HG02763 (cell line): ENCODE data around the gene MYO1E.
"Not testable (repeated sequence)": the region's sequence is repeated elsewhere in the genome, so short reads cannot be mapped to it uniquely, and the experiment has no call there.

ENCODE experiments used
- ATAC-seq: cut with Tn5 transposase; IDR thresholded peaks from one replicate; pipeline ENCODE4 v1.9.1; 2021; ENCODE audit warnings: mild to moderate bottlenecking, moderate library complexity; ENCODE audit not compliant: unreplicated experiment

Gene MYO1E

GRCh38 chr15:59372352-59373211 is at the start of gene MYO1E:
TSS of gene MYO1E (minus strand) at chr15:59372871. CDS start at chr15:59372500, 371 bp downstream.
- peak; percentile 53 for ATAC-seq

GRCh38 chr15:59420986-59421618 is 48.4 kb upstream of the MYO1E start:
- ATAC-seq, result no peak

- no peak for ATAC-seq
Observed at GRCh38 chr15:59420108-59420507, 47.4 kb upstream of the MYO1E start.

GRCh38 chr15:59419170-59419569 is 46.5 kb upstream of the MYO1E start:
- ATAC-seq, result no peak

GRCh38 chr15:59416816-59417215 is 44.1 kb upstream of the MYO1E start:
- no peak for ATAC-seq

- ATAC-seq, result no peak
Observed at GRCh38 chr15:59413577-59413976, 40.9 kb upstream of the MYO1E start.

- ATAC-seq, result no peak
Observed at GRCh38 chr15:59410391-59410896, 37.8 kb upstream of the MYO1E start.

- ATAC-seq, result no peak
Observed at GRCh38 chr15:59407946-59408345, 35.3 kb upstream of the MYO1E start.

- ATAC-seq, result peak; percentile 35
Observed at GRCh38 chr15:59406446-59406845, 33.8 kb upstream of the MYO1E start.

- no peak for ATAC-seq
Observed at GRCh38 chr15:59405079-59405478, 32.4 kb upstream of the MYO1E start.

- ATAC-seq, result no peak
Observed at GRCh38 chr15:59401824-59402569, 29.3 kb upstream of the MYO1E start.

- not testable (repeated sequence) for ATAC-seq
Observed at GRCh38 chr15:59401051-59401823, 28.6 kb upstream of the MYO1E start.

GRCh38 chr15:59400103-59400813 is 27.6 kb upstream of the MYO1E start:
- no peak for ATAC-seq

- peak; percentile 63 for ATAC-seq
Observed at GRCh38 chr15:59399465-59400102, 26.9 kb upstream of the MYO1E start.

GRCh38 chr15:59398220-59398619 is 25.5 kb upstream of the MYO1E start:
- no peak for ATAC-seq

- ATAC-seq, result no peak
Observed at GRCh38 chr15:59396679-59397078, 24.0 kb upstream of the MYO1E start.

GRCh38 chr15:59396211-59396610 is 23.5 kb upstream of the MYO1E start:
- ATAC-seq, result no peak

- no peak for ATAC-seq
Observed at GRCh38 chr15:59394166-59394661, 21.5 kb upstream of the MYO1E start.

- ATAC-seq, result no peak
Observed at GRCh38 chr15:59392299-59392698, 19.6 kb upstream of the MYO1E start.
